Measurements from ENCODE around the gene GRIN1.

GRIN1 gene

DNA sequence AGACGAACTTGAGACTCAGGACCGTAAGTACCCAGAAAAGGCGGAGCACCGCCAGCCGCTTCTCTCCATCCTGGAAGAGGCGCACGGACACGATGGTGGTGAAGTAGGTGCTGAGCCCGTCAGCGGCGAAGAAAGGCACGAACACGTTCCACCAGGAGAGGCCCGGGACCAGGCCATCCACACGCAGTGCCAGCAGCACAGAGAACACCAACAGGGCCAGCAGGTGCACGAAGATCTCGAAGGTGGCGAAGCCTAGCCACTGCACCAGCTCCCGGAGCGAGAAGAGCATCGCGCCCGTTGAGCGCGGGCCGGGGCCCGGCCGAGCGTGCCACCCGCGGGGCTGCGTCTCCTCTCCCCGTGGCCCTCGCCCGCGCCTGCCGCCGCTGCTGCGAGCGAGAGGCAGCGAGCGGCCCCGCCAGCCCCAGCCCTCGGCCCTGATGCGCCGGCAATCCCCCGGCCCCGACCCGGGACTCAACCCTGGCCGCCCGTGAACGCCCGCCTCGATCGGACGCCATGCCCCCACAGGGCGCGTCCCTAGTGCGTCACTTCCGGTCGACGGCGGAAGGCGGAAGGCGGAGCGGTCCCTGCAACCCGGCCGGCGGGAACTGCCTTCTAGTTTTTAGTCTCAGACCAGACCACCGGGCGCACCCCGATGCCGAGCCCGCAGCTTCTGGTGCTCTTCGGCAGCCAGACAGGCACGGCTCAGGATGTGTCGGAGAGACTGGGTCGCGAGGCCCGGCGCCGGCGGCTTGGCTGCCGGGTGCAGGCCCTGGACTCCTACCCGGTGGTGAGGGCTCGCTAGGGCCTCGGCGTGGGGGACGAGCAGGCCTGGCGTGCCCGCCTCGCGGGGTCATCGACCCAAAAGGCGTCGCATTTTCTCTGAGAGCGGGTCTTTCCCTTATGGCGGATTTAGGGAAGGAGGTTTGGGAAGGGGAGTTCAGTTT lies 66.4 kb downstream of the GRIN1 start, which contains the start of the genes NDOR1 and TMEM203:
Gene NDOR1 (plus strand): TSS at position 575 of the 944 bp plus-strand sequence. CDS start 78 bp downstream, at position 653.
Gene TMEM203 (minus strand): TSS at position 523 of the 944 bp plus-strand sequence. CDS start 234 bp downstream, at position 289.
- H3K27ac ChIP-seq, result peak within 1 kb of the TSS; percentile 57
- DNase-seq (ENCODE audit: low read depth, low spot score), result peak; percentile 36

- H3K27ac ChIP-seq, result no peak overlapping the region
- no peak for DNase-seq (ENCODE audit: low read depth, low spot score)
Measured at GRCh38 chr9:137206602-137207001, 67.6 kb downstream of the GRIN1 start.

GRCh38 chr9:137211532-137211931 lies 72.6 kb downstream of the GRIN1 start:
- DNase-seq (ENCODE audit: low read depth, low spot score), result no peak
- H3K27ac ChIP-seq, result no peak overlapping the region

GRCh38 chr9:137212520-137212919 lies 73.6 kb downstream of the GRIN1 start:
- DNase-seq (ENCODE audit: low read depth, low spot score), result no peak
- H3K27ac ChIP-seq, result no peak overlapping the region

GRCh38 chr9:137213160-137214060 lies 74.5 kb downstream of the GRIN1 start:
- H3K27ac ChIP-seq, result no peak overlapping the region
- DNase-seq (ENCODE audit: low read depth, low spot score), result no peak

DNA sequence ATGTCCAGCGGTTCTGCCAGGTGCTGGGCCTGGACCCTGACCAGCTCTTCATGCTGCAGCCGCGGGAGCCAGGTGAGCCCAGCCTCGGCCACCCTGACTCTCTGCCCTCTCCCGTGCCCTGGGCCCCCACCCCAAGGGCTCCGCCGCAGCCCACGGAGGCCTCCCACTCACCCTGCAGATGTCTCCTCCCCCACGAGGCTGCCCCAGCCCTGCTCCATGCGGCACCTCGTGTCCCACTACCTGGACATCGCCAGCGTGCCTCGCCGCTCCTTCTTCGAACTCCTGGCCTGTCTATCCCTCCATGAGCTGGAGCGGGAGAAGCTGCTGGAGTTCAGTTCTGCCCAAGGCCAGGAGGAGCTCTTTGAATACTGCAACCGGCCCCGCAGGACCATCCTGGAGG lies 75.7 kb downstream of the GRIN1 start:
- H3K27ac ChIP-seq, result no peak overlapping the region
- no peak for DNase-seq (ENCODE audit: low read depth, low spot score)

GRCh38 chr9:137215196-137215986 lies 76.4 kb downstream of the GRIN1 start:
- H3K27ac ChIP-seq, result no peak overlapping the region
- no peak for DNase-seq (ENCODE audit: low read depth, low spot score)

DNA sequence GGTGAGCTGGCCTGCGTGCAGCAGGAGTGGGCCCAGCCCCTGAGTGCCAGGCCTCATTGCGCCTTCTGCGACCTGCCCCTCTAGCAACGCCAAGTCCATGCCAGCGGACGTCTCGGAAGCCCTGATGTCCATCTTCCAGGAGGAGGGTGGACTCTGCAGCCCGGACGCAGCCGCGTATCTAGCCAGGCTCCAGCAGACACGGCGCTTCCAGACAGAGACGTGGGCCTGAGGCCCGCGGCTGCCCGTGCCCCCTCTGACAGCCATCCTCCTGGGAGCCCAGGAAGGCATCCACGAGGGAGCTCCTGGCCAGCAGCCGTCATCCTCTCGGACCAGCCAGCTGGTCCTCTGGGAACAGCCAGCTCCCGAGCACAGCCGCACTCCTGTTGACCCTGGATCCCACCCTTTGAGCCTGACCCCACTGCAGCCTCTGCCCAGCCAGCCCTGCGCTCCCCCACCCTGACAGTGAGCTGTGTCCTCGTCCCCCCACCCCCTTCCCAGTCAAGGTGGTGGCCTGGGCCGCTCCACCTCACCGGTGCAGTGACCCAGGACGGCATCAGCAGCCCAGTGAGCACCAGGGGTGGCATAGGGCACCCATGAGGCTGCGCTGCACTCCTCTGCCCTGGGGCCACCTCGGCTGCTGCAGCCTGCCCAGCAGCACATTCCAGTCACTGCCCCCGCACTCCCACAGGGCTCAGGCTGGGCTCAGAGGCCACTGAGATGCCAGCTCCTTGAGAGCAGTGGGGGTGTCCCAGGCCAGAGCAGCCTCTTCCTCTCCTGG lies 77.4 kb downstream of the GRIN1 start:
- no peak for DNase-seq (ENCODE audit: low read depth, low spot score)
- H3K27ac ChIP-seq, result no peak overlapping the region

DNA sequence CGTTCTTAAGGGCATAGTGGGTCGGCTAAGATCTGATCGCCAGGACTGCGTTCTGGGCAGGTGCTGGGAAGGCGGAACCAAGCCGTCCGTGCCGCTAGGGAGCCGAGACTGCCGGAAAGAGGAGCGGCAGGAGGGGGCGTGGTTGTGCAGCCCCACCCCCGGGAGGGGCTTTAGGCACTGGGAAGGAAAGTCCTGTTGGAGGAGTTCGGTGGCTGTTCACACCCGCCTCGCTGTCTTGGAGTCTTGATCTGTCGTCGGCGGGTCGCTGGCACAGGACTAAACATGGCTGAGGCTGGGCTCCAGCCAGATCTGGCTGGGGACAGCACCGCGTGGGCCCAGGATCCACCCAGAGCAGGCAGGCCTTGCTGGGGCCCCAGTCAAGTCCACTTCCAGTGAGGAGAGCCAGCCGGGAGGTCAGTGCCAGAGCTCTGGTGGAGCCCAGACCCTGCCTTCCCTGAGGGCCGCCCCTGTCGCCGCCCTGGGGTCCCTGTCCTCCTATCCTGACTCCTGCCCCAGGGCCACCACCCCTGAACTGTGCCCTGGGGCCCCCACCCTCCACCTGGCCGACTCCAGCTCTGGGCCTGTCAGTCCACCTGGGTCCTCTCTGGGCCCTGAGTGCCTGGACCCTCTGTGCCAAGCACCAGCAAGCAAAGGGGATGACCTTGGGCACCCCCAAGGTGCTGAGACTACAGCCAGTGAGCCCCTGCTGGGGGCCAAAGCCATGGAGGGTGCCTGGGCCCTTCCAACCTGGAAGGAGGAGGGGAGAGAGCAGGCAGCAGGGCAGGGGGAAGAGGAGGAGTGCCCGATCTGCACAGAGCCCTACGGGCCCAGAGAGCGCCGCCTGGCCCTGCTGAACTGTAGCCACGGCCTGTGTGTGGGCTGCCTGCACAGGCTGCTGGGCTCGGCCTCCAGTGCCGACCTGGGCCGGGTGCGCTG lies 78.6 kb downstream of the GRIN1 start:
- no peak for DNase-seq (ENCODE audit: low read depth, low spot score)
- H3K27ac ChIP-seq, result peak overlapping the region; percentile 62

- peak overlapping the region; percentile 62 for H3K27ac ChIP-seq
- DNase-seq (ENCODE audit: low read depth, low spot score), result no peak
Measured at GRCh38 chr9:137218212-137218753, 79.3 kb downstream of the GRIN1 start.

Measured in epithelial cell of prostate (primary cell).